HCT116 (cell line): Measurements from ENCODE around the gene SLC5A12. TPM values are rescaled to one million over a fixed set of nuclear protein-coding genes. Genes with fewer than 3 reads are reported as not detected.

Experiments used
- ATAC-seq: fragments of 200-7000 bp; cut with Tn5 transposase; 2 replicates; pipeline ENCODE4 v1.9.1; 2020; ENCODE audit warnings: mild to moderate bottlenecking, moderate library complexity
- BruUV-seq: library from RNA; stranded (reverse); fragments of 400-500 nt; replicated peaks from 2 replicates; lab custom pipeline; 2021; lab: Mats Ljungman, UMichigan
- CTCF ChIA-PET: fragments of 300-600 bp; sonication (Branson Sonifier 250); formaldehyde crosslinking; loops from one replicate; lab custom pipeline; 2021; ENCODE audit warnings: antibody characterized with exemption; lab: Charles Lee
- POLR2A ChIA-PET: fragments of 300-600, 350-600 bp; sonication (Branson Sonifier 250); formaldehyde crosslinking; loops from one replicate; lab custom pipeline; 2021; ENCODE audit warnings: antibody characterized with exemption; lab: Charles Lee
- RAD21 ChIA-PET, 2 experiments: fragments of 300-600 bp; sonication (Branson Sonifier 250); formaldehyde crosslinking; loops; one replicate each; lab custom pipeline; 2023; ENCODE audit warnings: low total read pairs in 2 of 2; ENCODE audit not compliant: uncharacterized antibody in 2 of 2, unreplicated experiment in 2 of 2, low non-redundant PET in 1 of 2; lab: Charles Lee
- DNase-seq: peaks from one replicate; pipeline ENCODE4 v3.0.0-alpha.2; 2010; ENCODE audit warnings: low read depth, low spot score
- H2AFZ ChIP-seq: fragments of 200-600 bp; shearing (Covaris generic), sonication (generic); 2 replicates; pipeline ENCODE4 v1.6.1; 2017; ENCODE audit warnings: low read depth, mixed run types, mixed read lengths, antibody characterized with exemption, low read length; ENCODE audit not compliant: poor library complexity, severe bottlenecking
- H3K27ac ChIP-seq: 2 replicates; pipeline ENCODE4 v1.5.1; 2012; ENCODE audit warnings: low read depth, low read length
- H3K27me3 ChIP-seq: fragments of 200-600 bp; sonication (generic); 2 replicates; pipeline ENCODE4 v1.6.1; 2016; ENCODE audit warnings: mixed run types, low read length, mixed read lengths; ENCODE audit not compliant: insufficient read depth
- H3K36me3 ChIP-seq, 2 experiments: fragments of 200-500 bp in 1 of 2; fragments of 200-600 bp in 1 of 2; sonication (Bioruptor generic) in 1 of 2; sonication (generic) in 1 of 2; 2 replicates each; pipeline versions ENCODE4 v1.5.1 to v1.6.1; 2014 to 2016; ENCODE audit warnings: low read length in 2 of 2, inconsistent platforms in 1 of 2, mixed read lengths in 1 of 2, mixed run types in 1 of 2; ENCODE audit not compliant: insufficient read depth in 2 of 2, control insufficient read depth in 1 of 2
- H3K4me1 ChIP-seq, 2 experiments: fragments of 200-600 bp in 1 of 2; sonication (generic) in 1 of 2; 2 replicates each; pipeline versions ENCODE4 v1.5.1 to v1.6.1; 2012 to 2017; ENCODE audit warnings: low read length in 2 of 2, inconsistent platforms in 1 of 2, mild to moderate bottlenecking in 1 of 2, mixed read lengths in 1 of 2, mixed run types in 1 of 2, moderate library complexity in 1 of 2; ENCODE audit not compliant: insufficient read depth in 2 of 2, control insufficient read depth in 1 of 2
- H3K4me2 ChIP-seq: fragments of 200-600 bp; sonication (generic); 2 replicates; pipeline ENCODE4 v1.6.1; 2017; ENCODE audit warnings: mixed run types, low read length, mixed read lengths
- H3K4me3 ChIP-seq, 2 experiments: fragments of 200-600 bp in 1 of 2; sonication (generic) in 1 of 2; replicated peaks in 1 of 2; 2 replicates each; pipeline ENCODE4 v1.5.1; 2011 to 2016; ENCODE audit warnings: low read length in 2 of 2, control low read depth in 1 of 2, low read depth in 1 of 2, mild to moderate bottlenecking in 1 of 2, mixed read lengths in 1 of 2, mixed run types in 1 of 2
- H3K79me2 ChIP-seq: fragments of 200-600 bp; sonication (generic); 2 replicates; pipeline ENCODE4 v1.6.1; 2017; ENCODE audit warnings: mild to moderate bottlenecking, mixed run types, low read length, moderate library complexity, mixed read lengths; ENCODE audit not compliant: insufficient read depth
- H3K9ac ChIP-seq: fragments of 200-600 bp; sonication (generic); 2 replicates; pipeline ENCODE4 v1.6.1; 2016; ENCODE audit warnings: low read length, mixed read lengths
- H3K9me2 ChIP-seq: fragments of 200-600 bp; sonication (generic), shearing (Covaris generic); 2 replicates; pipeline ENCODE4 v1.6.1; 2017; ENCODE audit warnings: mixed run types, mild to moderate bottlenecking, moderate library complexity; ENCODE audit not compliant: insufficient read depth
- H3K9me3 ChIP-seq, 2 experiments: fragments of 200-500 bp in 1 of 2; fragments of 200-600 bp in 1 of 2; sonication (Bioruptor generic) in 1 of 2; sonication (generic) in 1 of 2; 2 replicates each; pipeline ENCODE4 v1.6.1; 2014 to 2017; ENCODE audit warnings: low read length in 2 of 2, mixed read lengths in 2 of 2, inconsistent platforms in 1 of 2, low read depth in 1 of 2, mild to moderate bottlenecking in 1 of 2, mixed run types in 1 of 2, moderate library complexity in 1 of 2; ENCODE audit not compliant: control insufficient read depth in 1 of 2, insufficient read depth in 1 of 2
- H4K20me1 ChIP-seq: fragments of 200-600 bp; sonication (generic), shearing (Covaris generic); 2 replicates; pipeline ENCODE4 v1.6.1; 2017; ENCODE audit warnings: mixed run types, mild to moderate bottlenecking, moderate library complexity; ENCODE audit not compliant: insufficient read depth
- CBX3 ChIP-seq: IDR thresholded peaks from 2 replicates; pipeline ENCODE4 v1.6.1; 2012; ENCODE audit warnings: low read depth
- CEBPB ChIP-seq: IDR thresholded peaks from 2 replicates; pipeline ENCODE4 v1.6.1; 2012; ENCODE audit warnings: low read depth
- EGR1 ChIP-seq: IDR thresholded peaks from 2 replicates; pipeline ENCODE4 v1.6.1; 2012; ENCODE audit warnings: low read depth
- ELF1 ChIP-seq: IDR thresholded peaks from 2 replicates; pipeline ENCODE4 v1.6.1; 2012; ENCODE audit warnings: low read depth, borderline replicate concordance
- FOSL1 ChIP-seq: IDR thresholded peaks from 2 replicates; pipeline ENCODE4 v1.6.1; 2012; ENCODE audit warnings: low read depth
- JUND ChIP-seq: IDR thresholded peaks from 2 replicates; pipeline ENCODE4 v1.6.1; 2012
- SP1 ChIP-seq: IDR thresholded peaks from 2 replicates; pipeline ENCODE4 v1.6.1; 2012; ENCODE audit warnings: low read depth
- YY1 ChIP-seq: IDR thresholded peaks from 2 replicates; pipeline ENCODE4 v1.6.1; 2011; ENCODE audit warnings: low read length, low read depth, moderate library complexity, mild to moderate bottlenecking; ENCODE audit not compliant: insufficient replicate concordance; ENCODE audit errors: extremely low read depth
- intact Hi-C: fragments of 100-400 bp; cut with micrococcal nuclease; formaldehyde crosslinking; loops from 2 replicates; pipeline ENCODE4 v1.10.0; 2022
- total RNA-seq: library from RNA; stranded (reverse); gene quantifications from one replicate; pipeline ENCODE4 v1.2.1, GENCODE V29; 2021; ENCODE audit not compliant: unreplicated experiment
- TF ChIP-seq, protein P1 (sequence below): IDR thresholded peaks from 2 replicates; pipeline ENCODE4 v1.6.1; 2012
- TF ChIP-seq, protein P2 (sequence below), 3 experiments: fragments of 200-600 bp in 1 of 3; sonication (generic) in 1 of 3; IDR thresholded peaks in 2 of 3; conservative IDR thresholded peaks in 1 of 3; 2 replicates each; pipeline ENCODE4 v1.5.1; 2012 to 2017; ENCODE audit warnings: low read depth in 2 of 3, low read length in 2 of 3, antibody characterized with exemption in 1 of 3, borderline replicate concordance in 1 of 3, control low read depth in 1 of 3, mild to moderate bottlenecking in 1 of 3, mixed read lengths in 1 of 3, mixed run types in 1 of 3, moderate library complexity in 1 of 3; ENCODE audit not compliant: insufficient read depth in 1 of 3
- TF ChIP-seq, protein P3 (sequence below): IDR thresholded peaks from 2 replicates; pipeline ENCODE4 v1.6.1; 2011; ENCODE audit warnings: mild to moderate bottlenecking, low read length, moderate library complexity; ENCODE audit not compliant: insufficient replicate concordance; ENCODE audit errors: extremely low read depth
- TF ChIP-seq, protein P4 (sequence below): IDR thresholded peaks from 2 replicates; pipeline ENCODE4 v1.6.1; 2012

SLC5A12 gene
- total RNA-seq, 1 experiment from 2014 or later: not detected

DNA sequence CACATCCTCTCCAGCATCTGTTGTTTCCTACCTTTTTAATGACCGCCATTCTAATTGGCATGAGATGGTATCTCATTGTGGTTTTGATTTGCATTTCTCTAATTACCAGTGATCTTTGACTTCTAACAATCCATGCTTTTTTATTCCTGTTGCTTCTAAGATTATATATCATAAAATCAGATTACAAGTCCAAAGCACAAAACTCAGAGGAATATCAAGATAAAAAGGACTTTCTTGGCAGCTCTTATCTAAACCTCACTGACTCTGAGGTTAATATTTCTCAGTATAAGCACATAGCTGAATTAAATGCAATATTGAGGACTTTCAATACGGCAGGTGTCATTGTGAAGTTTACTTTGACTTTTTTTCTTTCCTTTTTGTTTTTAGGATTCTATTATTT lies 11.4 kb downstream of the SLC5A12 start:
- ChIA-PET POLR2A (no interaction called here), CTCF (no interaction called here), RAD21 (no interaction called here)
- intact Hi-C loops: no loop called here
- no peaks in the 10 kb centered on the region for H4K20me1 ChIP-seq
- H3K9me3 ChIP-seq: peaks cover 3 to 12% of the 10 kb centered on the region in 2 experiments; a peak in 2 of 4 replicates
- no peak for DNase-seq
- no peak overlapping the region for H3K9ac ChIP-seq
- H3K27ac ChIP-seq: no peak overlapping the region
- H3K79me2 ChIP-seq: no peaks in the 10 kb centered on the region
- no peak overlapping the region for H3K4me2 ChIP-seq
- H3K36me3 ChIP-seq: no peaks in the 10 kb centered on the region
- BruUV-seq: no TSS peak
- no peak overlapping the region for H3K4me3 ChIP-seq
- H3K9me2 ChIP-seq: no peaks in the 10 kb centered on the region
- TF ChIP-seq CBX3 (no peak), FOSL1 (no peak), SP1 (no peak), EGR1 (no peak), CEBPB (no peak), YY1 (no peak), ELF1 (no peak), JUND (no peak)
- TF ChIP-seq, protein P1, sequence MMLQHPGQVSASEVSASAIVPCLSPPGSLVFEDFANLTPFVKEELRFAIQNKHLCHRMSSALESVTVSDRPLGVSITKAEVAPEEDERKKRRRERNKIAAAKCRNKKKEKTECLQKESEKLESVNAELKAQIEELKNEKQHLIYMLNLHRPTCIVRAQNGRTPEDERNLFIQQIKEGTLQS: no peak
- TF ChIP-seq, protein P2, sequence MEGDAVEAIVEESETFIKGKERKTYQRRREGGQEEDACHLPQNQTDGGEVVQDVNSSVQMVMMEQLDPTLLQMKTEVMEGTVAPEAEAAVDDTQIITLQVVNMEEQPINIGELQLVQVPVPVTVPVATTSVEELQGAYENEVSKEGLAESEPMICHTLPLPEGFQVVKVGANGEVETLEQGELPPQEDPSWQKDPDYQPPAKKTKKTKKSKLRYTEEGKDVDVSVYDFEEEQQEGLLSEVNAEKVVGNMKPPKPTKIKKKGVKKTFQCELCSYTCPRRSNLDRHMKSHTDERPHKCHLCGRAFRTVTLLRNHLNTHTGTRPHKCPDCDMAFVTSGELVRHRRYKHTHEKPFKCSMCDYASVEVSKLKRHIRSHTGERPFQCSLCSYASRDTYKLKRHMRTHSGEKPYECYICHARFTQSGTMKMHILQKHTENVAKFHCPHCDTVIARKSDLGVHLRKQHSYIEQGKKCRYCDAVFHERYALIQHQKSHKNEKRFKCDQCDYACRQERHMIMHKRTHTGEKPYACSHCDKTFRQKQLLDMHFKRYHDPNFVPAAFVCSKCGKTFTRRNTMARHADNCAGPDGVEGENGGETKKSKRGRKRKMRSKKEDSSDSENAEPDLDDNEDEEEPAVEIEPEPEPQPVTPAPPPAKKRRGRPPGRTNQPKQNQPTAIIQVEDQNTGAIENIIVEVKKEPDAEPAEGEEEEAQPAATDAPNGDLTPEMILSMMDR (IDR thresholded peaks at IDR 0.05 in 2 of 3, conservative IDR thresholded peaks at IDR 0.05 in 1 of 3; ENCODE audit: borderline replicate concordance in 1 of 3, insufficient read depth in 1 of 3, low read depth in 2 of 3, low read length in 2 of 3): no peak
- TF ChIP-seq, protein P3, sequence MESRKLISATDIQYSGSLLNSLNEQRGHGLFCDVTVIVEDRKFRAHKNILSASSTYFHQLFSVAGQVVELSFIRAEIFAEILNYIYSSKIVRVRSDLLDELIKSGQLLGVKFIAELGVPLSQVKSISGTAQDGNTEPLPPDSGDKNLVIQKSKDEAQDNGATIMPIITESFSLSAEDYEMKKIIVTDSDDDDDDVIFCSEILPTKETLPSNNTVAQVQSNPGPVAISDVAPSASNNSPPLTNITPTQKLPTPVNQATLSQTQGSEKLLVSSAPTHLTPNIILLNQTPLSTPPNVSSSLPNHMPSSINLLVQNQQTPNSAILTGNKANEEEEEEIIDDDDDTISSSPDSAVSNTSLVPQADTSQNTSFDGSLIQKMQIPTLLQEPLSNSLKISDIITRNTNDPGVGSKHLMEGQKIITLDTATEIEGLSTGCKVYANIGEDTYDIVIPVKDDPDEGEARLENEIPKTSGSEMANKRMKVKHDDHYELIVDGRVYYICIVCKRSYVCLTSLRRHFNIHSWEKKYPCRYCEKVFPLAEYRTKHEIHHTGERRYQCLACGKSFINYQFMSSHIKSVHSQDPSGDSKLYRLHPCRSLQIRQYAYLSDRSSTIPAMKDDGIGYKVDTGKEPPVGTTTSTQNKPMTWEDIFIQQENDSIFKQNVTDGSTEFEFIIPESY: no peak
- TF ChIP-seq, protein P4, sequence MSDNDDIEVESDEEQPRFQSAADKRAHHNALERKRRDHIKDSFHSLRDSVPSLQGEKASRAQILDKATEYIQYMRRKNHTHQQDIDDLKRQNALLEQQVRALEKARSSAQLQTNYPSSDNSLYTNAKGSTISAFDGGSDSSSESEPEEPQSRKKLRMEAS: no peak
- ATAC-seq: no peak
- H3K27me3 ChIP-seq: no peaks in the 10 kb centered on the region
- no peaks in the 10 kb centered on the region for H3K4me1 ChIP-seq
- H2AFZ ChIP-seq: no peak overlapping the region
